Measurements from ENCODE around the gene NLRC5. TPM values are rescaled to one million over a fixed set of nuclear protein-coding genes. Genes with fewer than 3 reads are reported as not detected.

The NLRC5 gene
- total RNA-seq, 1 donor from 2014 or later: 2.0 TPM

DNA sequence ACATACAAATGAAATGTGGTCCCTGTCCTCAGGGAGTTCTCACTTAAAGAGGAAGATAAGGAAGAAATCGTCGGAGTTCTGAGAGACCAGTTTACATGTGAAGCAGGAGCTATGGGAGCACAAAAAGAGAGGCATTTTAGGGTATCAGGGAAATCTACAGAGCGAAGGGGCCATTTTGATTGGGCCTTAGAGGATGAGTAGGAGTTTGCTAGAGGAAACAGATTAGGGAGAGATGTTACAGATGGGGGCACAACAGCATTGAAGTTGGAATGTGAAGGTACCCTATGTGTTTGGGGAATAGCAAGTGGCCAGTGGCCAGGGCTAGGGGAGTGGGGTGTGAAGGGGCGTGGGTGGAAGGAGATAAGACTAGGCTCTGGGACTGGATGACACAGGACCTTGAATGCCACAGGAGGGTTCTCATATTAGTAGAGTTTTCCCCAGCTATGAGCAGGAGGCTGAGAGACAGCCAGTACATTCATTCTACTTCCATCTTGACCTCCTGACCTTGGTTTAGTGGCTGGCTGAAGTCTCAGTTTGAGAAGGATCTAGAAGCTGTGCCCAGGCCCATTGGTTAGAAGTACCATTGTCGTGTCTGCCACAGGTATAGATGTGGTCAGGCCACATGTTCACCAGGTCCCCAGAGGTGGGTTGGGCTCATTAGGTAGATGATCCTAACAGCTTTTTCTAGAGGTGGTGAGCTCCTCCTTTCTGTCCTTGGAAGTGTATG is 137.8 kb downstream of the NLRC5 start:
- DNase-seq: no peak

GRCh38 chr16:57127836-57128235 is 138.5 kb downstream of the NLRC5 start:
- DNase-seq: no peak

GRCh38 chr16:57128771-57129389 is 139.5 kb downstream of the NLRC5 start:
- DNase-seq: no peak

- DNase-seq: no peak
These were observed 141.6 kb downstream of the NLRC5 start for GRCh38 chr16:57130950-57131321.

GRCh38 chr16:57131351-57131970 is 142.1 kb downstream of the NLRC5 start:
- DNase-seq: peak; percentile 62

- no peak for DNase-seq
These were observed 143.1 kb downstream of the NLRC5 start for GRCh38 chr16:57132470-57132869.

DNA sequence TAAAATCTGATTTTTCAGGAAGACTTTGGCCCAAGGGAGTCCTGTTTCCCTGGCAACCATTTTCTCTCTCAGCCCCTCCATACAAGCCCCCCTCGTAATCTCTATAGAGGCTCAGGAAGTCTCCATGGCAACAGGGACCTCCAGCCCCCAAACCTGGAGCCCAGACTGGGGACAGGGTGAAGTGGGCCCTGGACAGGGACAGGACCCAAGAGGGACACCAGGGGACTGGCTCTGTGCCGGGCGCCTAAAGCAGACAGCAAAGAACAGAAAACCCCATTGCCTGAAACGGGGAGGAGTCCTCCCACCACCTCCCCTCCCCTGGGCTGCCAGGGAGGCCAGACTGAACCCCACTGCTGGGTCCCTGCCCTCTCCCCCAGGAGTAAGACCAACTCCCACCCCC is 143.7 kb downstream of the NLRC5 start:
- DNase-seq: no peak

Other genes starting within 250 kb of the NLRC5 start
- gene SLC12A3, start 124.3 kb upstream of the NLRC5 start, total RNA-seq: not detected
- gene HERPUD1, start 57.4 kb upstream of the NLRC5 start, total RNA-seq: 49.8 TPM
- gene CETP, start 27.6 kb upstream of the NLRC5 start, total RNA-seq: 0.62 TPM
- 40.6 TPM for gene CPNE2, start 103.0 kb downstream of the NLRC5 start, total RNA-seq
- gene PSME3IP1, start 196.5 kb downstream of the NLRC5 start, total RNA-seq: 104 TPM
- 75.5 TPM for gene RSPRY1, start 196.8 kb downstream of the NLRC5 start, total RNA-seq

All from occipital lobe (tissue), 2 donors.